GM21717 (cell line): ENCODE data around the gene COP1.

Source experiments
- ATAC-seq: cut with Tn5 transposase; IDR thresholded peaks from one replicate; pipeline ENCODE4 v1.9.1; 2021; ENCODE audit warnings: mild to moderate bottlenecking, moderate library complexity; ENCODE audit not compliant: unreplicated experiment

The COP1 gene

GRCh38 chr1:176201568-176201967, 5.5 kb downstream of the COP1 start:
- no peak for ATAC-seq

- peak; percentile 55 for ATAC-seq
Measured at GRCh38 chr1:176199707-176200106, 7.4 kb downstream of the COP1 start.

GRCh38 chr1:176198413-176198812, 8.7 kb downstream of the COP1 start:
- no peak for ATAC-seq

- no peak for ATAC-seq
Measured at GRCh38 chr1:176196728-176197127, 10.4 kb downstream of the COP1 start.

- no peak for ATAC-seq
Measured at GRCh38 chr1:176195547-176195946, 11.5 kb downstream of the COP1 start.

GRCh38 chr1:176193663-176194062, 13.4 kb downstream of the COP1 start:
- no peak for ATAC-seq

GRCh38 chr1:176193023-176193422, 14.1 kb downstream of the COP1 start:
- peak; percentile 80 for ATAC-seq

GRCh38 chr1:176188604-176189003, 18.5 kb downstream of the COP1 start:
- no peak for ATAC-seq

- no peak for ATAC-seq
Measured at GRCh38 chr1:176187001-176187400, 20.1 kb downstream of the COP1 start.

GRCh38 chr1:176183618-176184017, 23.5 kb downstream of the COP1 start:
- peak; percentile 65 for ATAC-seq

GRCh38 chr1:176178316-176178715, 28.8 kb downstream of the COP1 start:
- ATAC-seq, result no peak

GRCh38 chr1:176177764-176178163, 29.3 kb downstream of the COP1 start:
- ATAC-seq, result peak; percentile 88

GRCh38 chr1:176174108-176174507, 33.0 kb downstream of the COP1 start:
- no peak for ATAC-seq

GRCh38 chr1:176172215-176172614, 34.9 kb downstream of the COP1 start:
- no peak for ATAC-seq

- ATAC-seq, result no peak
Measured at GRCh38 chr1:176167210-176167609, 39.9 kb downstream of the COP1 start.

- ATAC-seq, result no peak
Measured at GRCh38 chr1:176165573-176165972, 41.5 kb downstream of the COP1 start.

- no peak for ATAC-seq
Measured at GRCh38 chr1:176164014-176164678, 42.9 kb downstream of the COP1 start.

- ATAC-seq, result no peak
Measured at GRCh38 chr1:176159993-176160392, 47.1 kb downstream of the COP1 start.

GRCh38 chr1:176157995-176158394, 49.1 kb downstream of the COP1 start:
- ATAC-seq, result no peak

- ATAC-seq, result no peak
Measured at GRCh38 chr1:176149939-176150807, 56.9 kb downstream of the COP1 start.

GRCh38 chr1:176144526-176144925, 62.6 kb downstream of the COP1 start:
- no peak for ATAC-seq

GRCh38 chr1:176142973-176143372, 64.1 kb downstream of the COP1 start:
- no peak for ATAC-seq
